ENCODE results near the gene PTPN18.
"Not testable (repeated sequence)": the region's sequence is repeated elsewhere in the genome, so short reads cannot be mapped to it uniquely, and the experiment has no call there.

PTPN18 gene

DNA sequence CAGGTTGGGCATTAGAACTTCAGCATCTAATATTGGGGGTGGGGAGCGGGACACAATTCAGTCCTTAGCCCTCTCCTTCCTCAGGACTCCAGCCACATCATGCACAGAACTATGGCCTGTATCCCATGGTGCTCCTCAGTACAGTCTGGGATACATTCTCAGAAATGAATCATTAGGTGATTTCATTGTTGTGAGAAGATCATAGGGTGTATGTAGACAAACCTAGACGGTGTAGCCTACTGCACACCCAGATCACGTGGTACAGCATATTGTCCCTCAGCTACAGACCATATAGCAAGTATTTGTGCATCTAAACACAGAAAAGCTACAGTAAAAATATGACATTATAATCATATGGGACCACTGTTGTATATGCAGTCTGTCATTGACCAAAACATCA, 36.3 kb upstream of the PTPN18 start:
- DNase-seq (ENCODE audit: low read depth) = no peak
- H3K4me3 ChIP-seq (ENCODE audit: low read depth, low read length) = no peak overlapping the region
- TF ChIP-seq, protein P1, sequence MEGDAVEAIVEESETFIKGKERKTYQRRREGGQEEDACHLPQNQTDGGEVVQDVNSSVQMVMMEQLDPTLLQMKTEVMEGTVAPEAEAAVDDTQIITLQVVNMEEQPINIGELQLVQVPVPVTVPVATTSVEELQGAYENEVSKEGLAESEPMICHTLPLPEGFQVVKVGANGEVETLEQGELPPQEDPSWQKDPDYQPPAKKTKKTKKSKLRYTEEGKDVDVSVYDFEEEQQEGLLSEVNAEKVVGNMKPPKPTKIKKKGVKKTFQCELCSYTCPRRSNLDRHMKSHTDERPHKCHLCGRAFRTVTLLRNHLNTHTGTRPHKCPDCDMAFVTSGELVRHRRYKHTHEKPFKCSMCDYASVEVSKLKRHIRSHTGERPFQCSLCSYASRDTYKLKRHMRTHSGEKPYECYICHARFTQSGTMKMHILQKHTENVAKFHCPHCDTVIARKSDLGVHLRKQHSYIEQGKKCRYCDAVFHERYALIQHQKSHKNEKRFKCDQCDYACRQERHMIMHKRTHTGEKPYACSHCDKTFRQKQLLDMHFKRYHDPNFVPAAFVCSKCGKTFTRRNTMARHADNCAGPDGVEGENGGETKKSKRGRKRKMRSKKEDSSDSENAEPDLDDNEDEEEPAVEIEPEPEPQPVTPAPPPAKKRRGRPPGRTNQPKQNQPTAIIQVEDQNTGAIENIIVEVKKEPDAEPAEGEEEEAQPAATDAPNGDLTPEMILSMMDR (IDR thresholded peaks at IDR 0.05; ENCODE audit: low read depth, low read length, missing control alignments) = no peak

DNA sequence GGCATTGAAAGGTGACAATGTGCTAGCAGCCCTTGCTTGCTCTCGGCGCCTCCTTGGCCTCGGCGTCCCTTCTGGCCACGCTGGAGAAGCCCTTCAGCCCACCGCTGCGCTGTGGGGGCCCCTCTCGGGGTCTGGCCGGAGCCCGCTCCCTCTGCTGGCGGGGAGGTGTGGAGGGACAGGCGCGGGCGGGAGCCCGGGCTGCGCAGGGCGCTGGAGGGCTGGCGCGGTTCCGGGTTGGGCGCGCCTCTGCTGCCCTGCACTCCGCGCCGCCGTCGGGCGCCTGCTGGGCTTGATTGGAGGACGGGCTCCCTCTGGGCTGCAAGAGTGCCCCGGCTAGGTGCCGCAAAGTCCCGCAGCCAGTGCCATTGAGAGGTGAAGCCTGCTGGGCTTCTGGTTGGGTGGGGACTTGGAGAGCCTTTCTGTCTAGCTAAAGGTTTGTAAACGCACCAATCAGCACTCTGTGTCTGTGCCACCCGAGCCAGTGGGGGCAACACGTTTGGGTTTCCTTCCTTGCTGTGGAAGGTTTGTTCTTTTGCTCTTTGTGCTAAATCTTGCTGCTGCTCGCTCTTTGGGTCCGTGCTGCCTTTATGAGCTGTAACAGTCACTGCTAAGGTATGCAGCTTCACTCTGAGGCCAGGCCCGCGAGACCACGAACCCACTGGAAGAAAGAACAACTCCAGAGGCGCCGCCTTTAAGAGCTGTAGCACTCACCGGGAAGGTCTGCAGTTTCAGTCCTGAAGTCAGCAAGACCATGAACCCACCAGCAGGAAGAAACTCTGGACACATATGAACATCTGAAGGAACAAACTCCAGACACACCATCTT, 27.9 kb upstream of the PTPN18 start:
- no peak overlapping the region for H3K4me3 ChIP-seq (ENCODE audit: low read depth, low read length)
- DNase-seq (ENCODE audit: low read depth) = no peak
- TF ChIP-seq, protein P1 (IDR thresholded peaks at IDR 0.05; ENCODE audit: low read depth, low read length, missing control alignments) = no peak

DNA sequence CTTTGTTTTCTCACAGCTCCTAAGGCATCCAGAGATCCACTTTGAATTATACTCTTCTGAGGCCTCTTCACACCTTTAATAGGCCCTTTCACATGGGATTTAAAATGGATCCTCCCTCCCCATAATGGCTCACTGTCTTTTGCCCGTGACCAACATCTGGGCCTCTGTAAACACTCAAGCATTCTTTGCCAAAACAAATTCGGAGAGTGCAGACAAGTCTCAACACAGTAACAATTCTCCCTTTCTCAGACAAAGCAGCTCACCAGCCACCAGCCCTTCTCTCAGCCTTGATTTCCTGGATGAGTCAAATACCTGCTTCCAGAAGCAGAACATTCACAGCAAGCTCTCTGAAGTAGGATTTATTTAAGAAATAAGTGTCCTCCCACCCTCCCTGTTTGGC, 27.1 kb upstream of the PTPN18 start:
- TF ChIP-seq, protein P1 (IDR thresholded peaks at IDR 0.05; ENCODE audit: low read depth, low read length, missing control alignments) = no peak
- DNase-seq (ENCODE audit: low read depth) = no peak
- no peak overlapping the region for H3K4me3 ChIP-seq (ENCODE audit: low read depth, low read length)

DNA sequence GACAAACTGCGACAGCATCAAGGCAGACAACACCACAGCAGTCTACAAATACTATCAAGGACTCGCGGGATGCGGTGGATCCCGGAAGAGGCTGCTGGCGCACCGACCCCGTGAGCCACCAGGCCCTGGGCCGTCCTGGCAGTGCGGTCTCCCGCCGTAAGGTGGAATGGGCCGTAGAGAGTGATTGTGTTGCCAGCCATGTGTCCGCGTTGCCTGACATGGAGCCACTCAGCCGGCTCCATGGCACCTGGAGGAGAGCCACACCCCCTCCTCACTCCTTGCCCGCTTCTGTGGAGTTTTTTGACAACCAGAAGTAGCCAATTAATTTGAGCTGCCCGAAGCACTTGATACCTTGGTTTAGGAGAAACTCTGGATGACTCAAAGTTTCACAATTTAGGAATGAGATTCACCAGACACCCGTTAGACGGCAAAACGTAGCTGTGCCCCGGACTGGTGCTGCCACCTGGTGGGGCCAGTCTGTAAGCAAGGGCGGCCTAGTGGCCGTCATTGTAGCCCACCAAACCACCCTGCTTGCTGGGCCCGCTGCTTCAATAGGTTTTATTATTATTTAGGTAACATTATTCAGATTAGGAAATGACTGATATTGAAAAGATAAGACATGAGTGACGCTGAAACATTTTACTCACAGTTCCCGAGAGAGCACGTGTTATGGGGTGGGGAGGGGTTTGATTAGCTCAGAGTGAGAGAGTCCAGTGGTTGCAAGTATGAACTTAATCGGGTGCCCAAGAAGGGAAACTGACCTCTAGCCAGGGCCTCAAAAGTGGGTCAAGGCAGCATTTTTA, 23.4 kb upstream of the PTPN18 start:
- H3K4me3 ChIP-seq (ENCODE audit: low read depth, low read length) = no peak overlapping the region
- TF ChIP-seq, protein P1 (IDR thresholded peaks at IDR 0.05; ENCODE audit: low read depth, low read length, missing control alignments) = peak; percentile 91
- DNase-seq (ENCODE audit: low read depth) = no peak

DNA sequence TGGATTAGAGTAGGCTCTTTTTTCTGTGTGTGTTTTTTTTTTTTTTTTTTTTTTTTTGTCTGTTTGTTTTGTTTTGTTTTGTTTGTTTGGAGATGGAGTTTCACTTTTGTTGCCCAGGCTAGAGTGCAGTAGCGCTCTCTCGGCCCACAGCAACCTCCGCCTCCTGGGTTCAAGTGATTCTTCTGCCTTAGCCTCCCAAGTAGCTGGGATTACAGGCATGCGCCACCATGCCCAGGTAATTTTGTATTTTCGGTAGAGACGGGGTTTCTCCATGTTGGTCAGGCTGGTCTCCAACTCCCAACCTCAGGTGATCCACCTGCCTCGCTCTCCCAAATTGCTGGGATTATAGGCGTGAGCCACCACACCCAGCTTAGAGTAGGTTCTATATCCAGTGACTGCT, 22.6 kb upstream of the PTPN18 start:
- H3K4me3 ChIP-seq (ENCODE audit: low read depth, low read length); DNase-seq (ENCODE audit: low read depth): not testable (repeated sequence)

DNA sequence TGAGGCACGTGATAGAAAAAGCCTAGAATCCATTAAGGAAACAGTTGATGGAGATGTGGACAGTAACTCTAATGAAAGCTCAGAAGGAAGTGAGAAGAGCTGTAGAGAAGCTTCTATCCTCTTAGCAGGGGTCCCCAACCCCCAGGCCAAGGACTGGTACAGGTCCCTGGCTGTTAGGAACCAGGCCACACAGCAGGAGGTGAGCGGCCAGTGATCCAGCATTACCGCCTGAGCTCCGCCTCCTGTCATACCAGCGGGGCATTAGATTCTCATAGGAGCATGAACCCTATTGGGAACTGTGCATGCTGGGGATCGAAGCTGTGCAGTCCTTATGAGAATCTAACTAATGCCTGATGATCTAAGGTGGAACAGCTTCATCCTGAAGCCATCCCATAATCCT, 21.8 kb upstream of the PTPN18 start:
- TF ChIP-seq, protein P1 (IDR thresholded peaks at IDR 0.05; ENCODE audit: low read depth, low read length, missing control alignments) = no peak
- no peak overlapping the region for H3K4me3 ChIP-seq (ENCODE audit: low read depth, low read length)
- no peak for DNase-seq (ENCODE audit: low read depth)

DNA sequence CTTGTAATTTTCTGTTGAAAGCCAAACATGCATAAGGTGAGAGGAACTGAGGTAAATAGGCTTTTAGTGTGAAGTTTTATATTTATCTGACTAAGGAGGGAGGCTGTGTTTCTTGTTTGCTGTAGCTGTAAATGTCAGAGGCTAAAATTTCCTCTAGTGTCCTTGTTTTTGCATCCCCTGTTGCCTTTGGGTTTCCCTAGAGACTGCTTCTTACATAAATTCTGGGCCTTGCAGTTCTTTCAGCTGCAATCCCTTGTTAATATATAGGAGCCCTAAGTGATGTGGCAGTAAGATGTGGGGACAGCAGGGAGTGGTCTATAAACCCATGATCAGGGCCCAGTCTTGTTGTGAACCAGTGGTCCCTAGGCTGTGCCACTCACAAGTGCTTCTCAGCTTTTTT, 20.6 kb upstream of the PTPN18 start:
- no peak overlapping the region for H3K4me3 ChIP-seq (ENCODE audit: low read depth, low read length)
- DNase-seq (ENCODE audit: low read depth) = no peak
- TF ChIP-seq, protein P1 (IDR thresholded peaks at IDR 0.05; ENCODE audit: low read depth, low read length, missing control alignments) = no peak

All from GM12864 (cell line).